Ishikawa (cell line): ENCODE measurements around the gene KANK3.
A peak's percentile ranks its signal among the peaks of the same experiment; 100 is the strongest.

Source experiments
- CEBPB ChIP-seq: IDR thresholded peaks from 2 replicates; pipeline ENCODE4 v1.6.1; 2012
- CREB1 ChIP-seq: IDR thresholded peaks from 2 replicates; pipeline ENCODE4 v1.6.1; 2012; ENCODE audit warnings: low read depth
- EGR1 ChIP-seq: IDR thresholded peaks from 2 replicates; pipeline ENCODE4 v1.6.1; 2012
- EP300 ChIP-seq: IDR thresholded peaks from 2 replicates; pipeline ENCODE4 v1.6.1; 2012; ENCODE audit warnings: borderline replicate concordance
- FOXM1 ChIP-seq: IDR thresholded peaks from 2 replicates; pipeline ENCODE4 v1.6.1; 2012; ENCODE audit warnings: low read depth, borderline replicate concordance
- MAX ChIP-seq: IDR thresholded peaks from 2 replicates; pipeline ENCODE4 v1.6.1; 2012
- NFIC ChIP-seq: IDR thresholded peaks from 2 replicates; pipeline ENCODE4 v1.6.1; 2012
- RAD21 ChIP-seq: IDR thresholded peaks from 2 replicates; pipeline ENCODE4 v1.6.1; 2012; ENCODE audit warnings: low read depth
- TAF1 ChIP-seq: IDR thresholded peaks from 2 replicates; pipeline ENCODE4 v1.6.1; 2012; ENCODE audit warnings: low read depth, mild to moderate bottlenecking
- TCF12 ChIP-seq: IDR thresholded peaks from 2 replicates; pipeline ENCODE4 v1.6.1; 2012; ENCODE audit warnings: low read depth
- TEAD4 ChIP-seq: IDR thresholded peaks from 2 replicates; pipeline ENCODE4 v1.6.1; 2012
- YY1 ChIP-seq: IDR thresholded peaks from 2 replicates; pipeline ENCODE4 v1.6.1; 2012; ENCODE audit warnings: low read depth
- ZBTB7A ChIP-seq: IDR thresholded peaks from 2 replicates; pipeline ENCODE4 v1.6.1; 2012; ENCODE audit warnings: low read depth
- TF ChIP-seq, protein P1 (sequence below): IDR thresholded peaks from 2 replicates; pipeline ENCODE4 v1.6.1; 2012
- TF ChIP-seq, protein P2 (sequence below): IDR thresholded peaks from 2 replicates; pipeline ENCODE4 v1.6.1; 2012; ENCODE audit warnings: low read depth, mild to moderate bottlenecking

KANK3 gene

DNA sequence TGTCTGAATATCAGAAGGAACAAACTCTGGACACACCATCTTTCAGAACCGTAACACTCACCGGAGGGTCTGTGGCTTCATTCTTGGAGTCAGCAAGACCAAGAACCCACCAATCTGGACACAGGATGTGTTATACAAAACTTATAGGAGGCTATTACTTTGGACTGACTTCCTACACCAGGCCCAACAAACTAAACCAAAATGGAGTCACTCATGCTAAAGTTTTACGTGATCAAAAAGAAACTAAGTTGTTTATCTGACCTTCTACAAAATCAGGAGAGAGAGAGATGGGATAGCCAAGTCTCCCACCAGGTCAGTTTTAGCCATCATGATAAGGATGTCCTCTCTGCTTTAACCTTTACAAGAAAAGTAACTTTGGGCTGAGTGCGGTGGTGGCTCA, 43.9 kb upstream of the KANK3 start:
- TF ChIP-seq, protein P1, sequence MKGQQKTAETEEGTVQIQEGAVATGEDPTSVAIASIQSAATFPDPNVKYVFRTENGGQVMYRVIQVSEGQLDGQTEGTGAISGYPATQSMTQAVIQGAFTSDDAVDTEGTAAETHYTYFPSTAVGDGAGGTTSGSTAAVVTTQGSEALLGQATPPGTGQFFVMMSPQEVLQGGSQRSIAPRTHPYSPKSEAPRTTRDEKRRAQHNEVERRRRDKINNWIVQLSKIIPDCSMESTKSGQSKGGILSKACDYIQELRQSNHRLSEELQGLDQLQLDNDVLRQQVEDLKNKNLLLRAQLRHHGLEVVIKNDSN = no peak
- TF ChIP-seq FOXM1 (no peak), CEBPB (no peak), ZBTB7A (no peak), YY1 (no peak), RAD21 (no peak), NFIC (no peak), EP300 (no peak), CREB1 (no peak), MAX (no peak), EGR1 (no peak), TAF1 (no peak), TEAD4 (no peak)
- TF ChIP-seq, protein P2, sequence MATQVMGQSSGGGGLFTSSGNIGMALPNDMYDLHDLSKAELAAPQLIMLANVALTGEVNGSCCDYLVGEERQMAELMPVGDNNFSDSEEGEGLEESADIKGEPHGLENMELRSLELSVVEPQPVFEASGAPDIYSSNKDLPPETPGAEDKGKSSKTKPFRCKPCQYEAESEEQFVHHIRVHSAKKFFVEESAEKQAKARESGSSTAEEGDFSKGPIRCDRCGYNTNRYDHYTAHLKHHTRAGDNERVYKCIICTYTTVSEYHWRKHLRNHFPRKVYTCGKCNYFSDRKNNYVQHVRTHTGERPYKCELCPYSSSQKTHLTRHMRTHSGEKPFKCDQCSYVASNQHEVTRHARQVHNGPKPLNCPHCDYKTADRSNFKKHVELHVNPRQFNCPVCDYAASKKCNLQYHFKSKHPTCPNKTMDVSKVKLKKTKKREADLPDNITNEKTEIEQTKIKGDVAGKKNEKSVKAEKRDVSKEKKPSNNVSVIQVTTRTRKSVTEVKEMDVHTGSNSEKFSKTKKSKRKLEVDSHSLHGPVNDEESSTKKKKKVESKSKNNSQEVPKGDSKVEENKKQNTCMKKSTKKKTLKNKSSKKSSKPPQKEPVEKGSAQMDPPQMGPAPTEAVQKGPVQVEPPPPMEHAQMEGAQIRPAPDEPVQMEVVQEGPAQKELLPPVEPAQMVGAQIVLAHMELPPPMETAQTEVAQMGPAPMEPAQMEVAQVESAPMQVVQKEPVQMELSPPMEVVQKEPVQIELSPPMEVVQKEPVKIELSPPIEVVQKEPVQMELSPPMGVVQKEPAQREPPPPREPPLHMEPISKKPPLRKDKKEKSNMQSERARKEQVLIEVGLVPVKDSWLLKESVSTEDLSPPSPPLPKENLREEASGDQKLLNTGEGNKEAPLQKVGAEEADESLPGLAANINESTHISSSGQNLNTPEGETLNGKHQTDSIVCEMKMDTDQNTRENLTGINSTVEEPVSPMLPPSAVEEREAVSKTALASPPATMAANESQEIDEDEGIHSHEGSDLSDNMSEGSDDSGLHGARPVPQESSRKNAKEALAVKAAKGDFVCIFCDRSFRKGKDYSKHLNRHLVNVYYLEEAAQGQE = no peak

DNA sequence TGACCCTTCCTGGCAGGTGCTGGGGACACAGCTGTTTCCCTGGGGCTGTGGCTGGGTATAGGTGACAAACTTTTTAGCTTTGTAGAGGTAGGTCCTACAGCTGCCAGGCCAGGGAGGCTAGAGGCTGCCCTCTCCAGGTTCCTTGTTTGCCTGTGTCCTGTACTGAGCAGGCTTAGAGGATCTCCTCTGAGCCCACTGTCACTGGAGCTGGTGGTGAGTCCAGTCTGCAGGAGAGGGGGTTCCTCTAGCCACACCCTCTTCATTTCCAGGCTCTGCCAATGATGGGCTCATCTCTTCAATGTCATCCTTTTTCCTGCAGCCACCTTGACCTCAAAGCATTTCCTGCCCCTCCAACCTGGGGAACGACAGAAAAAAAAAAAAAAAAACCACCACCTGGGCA, 34.5 kb upstream of the KANK3 start:
- TF ChIP-seq YY1 (no peak), EGR1 (no peak), EP300 (no peak), ZBTB7A (no peak), FOXM1 (no peak), RAD21 (no peak), CREB1 (no peak), TAF1 (no peak), MAX (no peak), TCF12 (no peak)
- TF ChIP-seq, protein P2 = no peak
- TF ChIP-seq, protein P1 = no peak

- TF ChIP-seq RAD21 = peak; percentile 26; the same call in 1 of the 2 replicates
- TF ChIP-seq ZBTB7A = no peak
- no peak for TF ChIP-seq MAX
Measured at GRCh38 chr19:8373867-8374813, 31.1 kb upstream of the KANK3 start.

DNA sequence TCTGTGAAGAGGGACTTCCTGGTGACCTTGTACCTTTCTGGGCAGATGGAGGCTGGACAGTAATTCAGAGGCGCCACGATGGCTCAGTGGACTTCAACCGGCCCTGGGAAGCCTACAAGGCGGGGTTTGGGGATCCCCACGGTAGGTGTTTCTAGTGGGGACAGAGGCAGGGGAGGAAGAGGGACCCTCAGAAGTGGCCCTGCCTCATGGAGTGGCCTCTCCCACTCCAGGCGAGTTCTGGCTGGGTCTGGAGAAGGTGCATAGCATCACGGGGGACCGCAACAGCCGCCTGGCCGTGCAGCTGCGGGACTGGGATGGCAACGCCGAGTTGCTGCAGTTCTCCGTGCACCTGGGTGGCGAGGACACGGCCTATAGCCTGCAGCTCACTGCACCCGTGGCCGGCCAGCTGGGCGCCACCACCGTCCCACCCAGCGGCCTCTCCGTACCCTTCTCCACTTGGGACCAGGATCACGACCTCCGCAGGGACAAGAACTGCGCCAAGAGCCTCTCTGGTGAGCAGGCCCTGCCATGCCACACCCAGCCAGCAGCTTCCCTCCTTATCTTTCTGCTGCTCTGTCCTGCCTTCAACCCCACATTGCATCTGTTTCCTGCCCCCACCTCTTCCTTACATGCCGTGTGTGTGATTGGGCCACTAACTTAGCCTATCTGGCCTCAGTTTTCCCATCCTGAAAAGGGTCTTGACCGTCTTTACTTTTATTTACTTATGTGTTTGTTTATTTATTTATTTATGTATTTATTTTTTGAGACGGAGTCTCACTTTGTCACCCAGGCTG, 28.1 kb upstream of the KANK3 start:
- no peak for TF ChIP-seq RAD21

GRCh38 chr19:8370176-8371010, 27.3 kb upstream of the KANK3 start:
- TF ChIP-seq MAX (no peak), ZBTB7A (no peak), TEAD4 (no peak), FOXM1 (no peak), CEBPB (no peak), TAF1 (no peak)
